ENCODE results near the gene IL6ST.
A peak's percentile ranks its signal among the peaks of the same experiment; 100 is the strongest.

Gene IL6ST

GRCh38 chr5:55919625-55920024, 75.1 kb downstream of the IL6ST start:
- DNase-seq (ENCODE audit: low read depth) = no peak

- DNase-seq (ENCODE audit: low read depth) = no peak
These were observed 76.4 kb downstream of the IL6ST start for GRCh38 chr5:55918087-55919035.

- no peak for DNase-seq (ENCODE audit: low read depth)
These were observed 77.2 kb downstream of the IL6ST start for GRCh38 chr5:55917402-55918086.

DNA sequence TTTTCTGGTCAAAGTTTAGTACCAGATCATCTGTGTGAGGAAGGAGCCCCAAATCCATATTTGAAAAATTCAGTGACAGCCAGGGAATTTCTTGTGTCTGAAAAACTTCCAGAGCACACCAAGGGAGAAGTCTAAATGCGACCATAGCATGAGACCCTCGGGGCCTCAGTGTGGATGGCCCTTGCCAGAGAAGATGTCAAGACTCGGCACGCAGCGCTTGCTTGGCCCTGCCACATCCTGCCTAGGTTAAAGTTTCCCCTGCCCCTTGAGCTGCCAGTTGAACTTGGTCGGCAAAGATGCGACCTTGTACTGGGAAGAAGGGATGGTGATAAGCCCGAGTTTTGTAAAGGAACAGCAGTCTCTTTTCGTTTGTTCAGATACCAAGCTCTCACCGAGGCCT, 77.8 kb downstream of the IL6ST start:
- no peak for DNase-seq (ENCODE audit: low read depth)

DNA sequence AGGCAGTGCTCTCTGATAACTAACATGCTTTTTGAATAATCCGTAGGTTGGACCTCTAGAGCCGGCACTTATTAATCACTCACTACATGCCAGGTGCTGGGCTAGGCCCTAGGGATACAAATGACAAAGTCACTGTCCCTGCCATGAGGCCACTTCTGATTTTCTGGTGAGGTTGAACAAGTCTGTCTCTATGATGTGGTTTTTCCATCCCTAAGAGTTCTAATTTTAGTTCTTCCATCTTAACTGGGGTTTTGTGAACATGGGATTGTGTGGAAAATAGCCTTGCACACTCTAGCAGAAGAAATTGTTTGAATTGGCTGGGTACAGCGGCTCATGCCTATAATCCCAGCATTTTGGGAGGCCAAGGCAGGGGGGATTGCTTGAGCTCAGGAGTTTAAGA, 79.0 kb downstream of the IL6ST start:
- DNase-seq (ENCODE audit: low read depth) = no peak

DNA sequence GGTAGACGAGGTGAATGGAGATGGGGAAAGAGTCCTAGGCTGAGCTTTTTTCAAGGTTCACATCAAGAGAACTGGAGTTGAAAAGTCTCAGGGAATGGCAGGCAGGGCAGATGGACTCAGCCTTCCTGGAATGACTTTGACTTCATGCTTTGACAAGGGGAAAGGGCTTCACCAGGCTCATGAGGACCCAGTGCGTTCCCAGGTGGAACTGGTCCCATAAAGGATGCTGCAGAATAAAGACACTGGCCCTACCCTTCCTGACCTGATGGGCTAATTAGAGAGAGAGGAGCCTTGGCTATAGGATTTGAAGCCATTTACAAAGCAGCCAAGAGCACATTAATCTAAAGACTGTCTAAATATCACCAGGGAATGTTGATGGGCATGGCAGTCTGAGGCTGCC, 79.8 kb downstream of the IL6ST start:
- no peak for DNase-seq (ENCODE audit: low read depth)

- DNase-seq (ENCODE audit: low read depth) = no peak
These were observed 81.0 kb downstream of the IL6ST start for GRCh38 chr5:55913466-55914413.

GRCh38 chr5:55911784-55912653, 82.7 kb downstream of the IL6ST start:
- peak; percentile 40 for DNase-seq (ENCODE audit: low read depth)

DNA sequence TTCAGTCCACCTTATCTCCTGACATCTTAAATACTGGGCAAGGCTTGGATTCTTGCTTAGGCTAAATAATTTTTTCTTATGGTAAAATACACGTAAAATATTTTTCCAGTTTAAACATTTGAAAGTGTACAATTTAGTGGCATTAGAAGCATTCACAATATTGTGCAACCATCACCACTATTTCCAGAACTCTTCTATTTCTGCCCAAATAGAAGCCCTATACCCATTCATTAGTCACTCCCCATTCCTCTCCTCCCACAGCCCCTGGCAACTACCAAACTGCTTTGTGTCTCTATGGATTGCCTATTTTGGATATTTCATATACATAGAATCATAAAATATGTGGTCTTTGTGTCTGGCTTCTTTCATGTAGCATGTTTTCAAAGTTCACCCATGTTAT, 86.0 kb downstream of the IL6ST start:
- no peak for DNase-seq (ENCODE audit: low read depth)

GRCh38 chr5:55907927-55908326, 86.8 kb downstream of the IL6ST start:
- DNase-seq (ENCODE audit: low read depth) = no peak

DNA sequence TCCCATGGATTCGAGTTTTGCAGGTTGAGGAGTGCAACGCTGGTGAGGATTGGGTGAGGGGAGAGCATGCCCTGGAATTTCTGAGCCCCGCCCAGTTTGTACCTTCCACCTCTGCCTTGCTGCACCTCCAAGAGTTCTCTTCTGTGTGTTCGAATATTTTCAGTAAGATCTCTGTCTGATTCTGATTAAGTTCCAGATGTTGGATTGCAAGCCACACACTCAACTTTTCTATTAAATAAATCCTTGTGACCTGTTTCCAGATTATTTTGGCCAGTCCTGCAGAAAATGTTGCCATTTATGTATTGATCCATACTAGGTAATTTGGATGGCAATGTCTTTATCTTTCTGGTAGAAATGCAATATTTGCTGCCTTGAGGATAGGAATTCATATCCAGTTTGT, 89.5 kb downstream of the IL6ST start:
- DNase-seq (ENCODE audit: low read depth) = no peak

- peak; percentile 75 for DNase-seq (ENCODE audit: low read depth)
These were observed 90.6 kb downstream of the IL6ST start for GRCh38 chr5:55904152-55904551.

- peak; percentile 19 for DNase-seq (ENCODE audit: low read depth)
These were observed 91.6 kb downstream of the IL6ST start for GRCh38 chr5:55903121-55903701.

DNA sequence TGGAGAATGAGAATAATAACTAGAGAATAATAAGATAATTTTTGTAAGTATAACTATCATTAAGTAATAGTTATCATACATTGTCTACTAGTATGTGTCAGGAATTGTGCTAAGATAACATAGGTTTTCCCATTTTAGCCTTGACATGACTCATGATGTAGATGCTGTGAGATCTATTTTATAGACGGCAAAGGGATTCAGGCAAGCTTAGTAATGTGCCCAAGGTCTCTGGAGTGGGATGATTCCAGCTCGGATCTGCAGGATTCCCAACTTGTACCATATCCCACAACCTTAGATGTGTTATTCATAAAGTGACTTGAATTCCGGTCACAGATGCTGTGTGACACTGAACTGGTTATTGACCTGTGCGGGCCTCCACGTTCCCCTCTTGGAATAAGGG, 92.1 kb downstream of the IL6ST start:
- no peak for DNase-seq (ENCODE audit: low read depth)

GRCh38 chr5:55900776-55901175, 94.0 kb downstream of the IL6ST start:
- no peak for DNase-seq (ENCODE audit: low read depth)

DNA sequence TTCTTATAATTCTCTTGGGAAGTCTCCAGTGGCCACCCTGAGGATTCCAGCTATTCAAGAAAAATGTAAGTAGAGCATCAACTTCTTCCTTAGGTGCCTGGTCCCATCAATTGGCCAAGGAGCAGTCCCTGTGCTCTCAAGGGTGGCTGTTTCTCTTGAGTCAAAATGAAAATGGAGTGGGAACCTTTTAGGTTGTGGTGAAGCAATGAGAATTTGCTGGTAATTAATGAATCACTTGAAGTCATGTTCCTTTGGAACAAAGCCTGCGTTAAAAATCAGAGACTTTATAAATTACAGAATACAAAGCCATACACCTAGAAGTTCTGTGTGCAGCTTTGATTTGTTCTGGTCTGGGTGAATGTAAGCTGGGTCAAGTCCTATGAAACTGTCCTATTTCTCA, 94.7 kb downstream of the IL6ST start:
- no peak for DNase-seq (ENCODE audit: low read depth)

- peak; percentile 24 for DNase-seq (ENCODE audit: low read depth)
These were observed 95.4 kb downstream of the IL6ST start for GRCh38 chr5:55899344-55899743.

DNA sequence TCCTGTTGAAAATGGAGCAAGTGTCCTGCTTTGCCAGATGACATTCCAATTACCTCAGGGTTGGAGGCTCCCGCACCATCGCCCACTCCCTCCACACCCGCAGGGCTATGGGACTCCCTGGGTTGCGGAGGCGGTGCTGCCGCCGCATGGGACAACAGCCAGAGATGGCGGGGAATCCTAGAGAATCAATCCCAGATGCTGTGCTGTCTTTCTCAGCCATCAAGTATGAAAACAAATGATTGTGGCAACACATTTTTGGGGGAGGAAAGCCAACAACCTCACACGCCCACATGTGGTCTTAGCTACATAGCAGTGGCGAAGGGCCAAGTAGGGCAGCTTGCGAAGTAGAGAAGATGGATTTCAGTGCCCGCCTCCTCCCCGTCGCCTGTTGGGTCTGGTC, 96.9 kb downstream of the IL6ST start:
- peak; percentile 82 for DNase-seq (ENCODE audit: low read depth)

DNA sequence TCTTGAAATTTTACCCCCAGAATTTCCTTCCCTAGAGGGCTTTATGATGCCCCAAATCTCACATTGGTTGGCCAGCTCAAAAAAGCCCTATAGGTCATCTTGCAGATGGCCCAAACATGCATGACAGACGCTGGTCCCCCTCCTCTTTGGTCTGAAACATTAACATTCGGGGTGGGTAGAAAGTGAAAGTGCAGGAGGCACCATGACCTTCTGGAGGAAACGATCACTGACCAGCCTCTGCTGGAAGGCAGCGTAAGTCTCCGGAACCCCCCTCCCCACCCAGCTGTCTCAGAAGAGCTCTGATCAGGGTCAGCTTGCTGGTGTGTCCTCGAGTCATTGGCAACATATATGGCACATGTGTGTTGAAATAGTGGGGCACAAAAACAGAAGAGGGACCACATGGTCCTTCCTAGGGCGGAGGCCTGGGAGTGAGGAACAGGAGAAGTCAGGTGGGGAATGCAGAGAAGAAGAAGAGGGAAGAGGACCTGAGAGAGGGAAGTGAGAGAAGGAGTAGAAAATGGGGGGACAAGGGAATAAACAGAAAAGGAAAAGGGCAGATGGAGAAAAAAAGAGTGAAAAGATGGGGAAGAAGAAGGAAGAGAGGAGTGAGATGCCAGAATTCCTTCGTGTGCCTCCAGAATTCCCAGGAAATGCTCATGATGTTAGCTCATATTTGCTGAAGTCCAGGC, 97.4 kb downstream of the IL6ST start:
- no peak for DNase-seq (ENCODE audit: low read depth)

DNA sequence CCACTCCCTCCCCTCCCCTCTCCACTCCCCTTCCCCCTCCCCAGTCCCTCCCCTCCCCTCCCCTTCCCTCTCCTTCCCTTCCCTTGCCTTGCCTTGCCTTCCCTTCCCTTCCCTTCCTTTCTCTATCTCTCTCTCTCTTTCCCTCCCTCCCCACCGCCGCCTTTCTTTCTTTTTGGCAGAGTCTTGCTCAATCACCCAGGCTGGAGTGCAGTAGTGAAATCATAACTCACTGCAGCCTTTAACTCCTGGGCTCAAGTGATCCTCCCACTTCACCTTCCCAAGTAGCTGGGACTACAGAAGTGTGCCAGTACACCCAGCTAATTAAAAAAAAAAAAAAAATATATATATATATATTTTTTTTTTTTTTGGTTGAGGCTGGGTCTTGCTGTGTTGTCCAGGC, 98.1 kb downstream of the IL6ST start:
- no peak for DNase-seq (ENCODE audit: low read depth)
